GM08714 (cell line): ENCODE results near the gene WIPF2.
"Not testable (repeated sequence)": the region's sequence is repeated elsewhere in the genome, so short reads cannot be mapped to it uniquely, and the experiment has no call there.

Source experiments
- H3K4me3 ChIP-seq: fragments of 200-500 bp; sonication (Bioruptor generic); 2 replicates; pipeline ENCODE4 v1.5.1; 2014; ENCODE audit warnings: mild to moderate bottlenecking, low read length, inconsistent platforms
- ZNF274 ChIP-seq: IDR thresholded peaks from 2 replicates; pipeline ENCODE4 v1.6.1; 2012; ENCODE audit warnings: mild to moderate bottlenecking, low read depth, low read length

Gene WIPF2

GRCh38 chr17:40218006-40218739 is 931 bp upstream of the WIPF2 start:
- peak overlapping the region; percentile 61; the same call in 1 of the 2 replicates for H3K4me3 ChIP-seq

GRCh38 chr17:40219594-40220338 is 662 bp downstream of the WIPF2 start:
- no peak for TF ChIP-seq ZNF274
- peak overlapping the region; percentile 100 for H3K4me3 ChIP-seq

More at GRCh38 chr17:40218006-40218739, 931 bp upstream of the WIPF2 start:
- TF ChIP-seq ZNF274, result no peak

GRCh38 chr17:40224718-40225550 is 5.8 kb downstream of the WIPF2 start:
- TF ChIP-seq ZNF274, result no peak
- no peak overlapping the region for H3K4me3 ChIP-seq

- H3K4me3 ChIP-seq, result not testable (repeated sequence)
Observed at GRCh38 chr17:40229146-40229545, 10.0 kb downstream of the WIPF2 start.

- H3K4me3 ChIP-seq, result no peak overlapping the region
- no peak for TF ChIP-seq ZNF274
Observed at GRCh38 chr17:40230670-40231069, 11.6 kb downstream of the WIPF2 start.

GRCh38 chr17:40231928-40232327 is 12.8 kb downstream of the WIPF2 start:
- not testable (repeated sequence) for H3K4me3 ChIP-seq

- no peak overlapping the region for H3K4me3 ChIP-seq
- no peak for TF ChIP-seq ZNF274
Observed at GRCh38 chr17:40241252-40241834, 22.2 kb downstream of the WIPF2 start.

- H3K4me3 ChIP-seq, result no peak overlapping the region
- TF ChIP-seq ZNF274, result no peak
Observed at GRCh38 chr17:40242774-40243173, 23.7 kb downstream of the WIPF2 start.

GRCh38 chr17:40243761-40244160 is 24.7 kb downstream of the WIPF2 start:
- H3K4me3 ChIP-seq, result no peak overlapping the region
- no peak for TF ChIP-seq ZNF274

GRCh38 chr17:40244255-40244654 is 25.2 kb downstream of the WIPF2 start:
- TF ChIP-seq ZNF274, result no peak
- no peak overlapping the region for H3K4me3 ChIP-seq

GRCh38 chr17:40247926-40248495 is 28.9 kb downstream of the WIPF2 start:
- H3K4me3 ChIP-seq, result no peak overlapping the region
- no peak for TF ChIP-seq ZNF274

- no peak overlapping the region for H3K4me3 ChIP-seq
- TF ChIP-seq ZNF274, result no peak
Observed at GRCh38 chr17:40248507-40248906, 29.4 kb downstream of the WIPF2 start.

GRCh38 chr17:40251576-40251975 is 32.5 kb downstream of the WIPF2 start:
- no peak for TF ChIP-seq ZNF274

GRCh38 chr17:40253565-40253964 is 34.5 kb downstream of the WIPF2 start:
- H3K4me3 ChIP-seq, result no peak overlapping the region
- no peak for TF ChIP-seq ZNF274

More at GRCh38 chr17:40251576-40251975, 32.5 kb downstream of the WIPF2 start:
- no peak overlapping the region for H3K4me3 ChIP-seq
